ENCODE results near the gene ITPR2.

ITPR2 gene

DNA sequence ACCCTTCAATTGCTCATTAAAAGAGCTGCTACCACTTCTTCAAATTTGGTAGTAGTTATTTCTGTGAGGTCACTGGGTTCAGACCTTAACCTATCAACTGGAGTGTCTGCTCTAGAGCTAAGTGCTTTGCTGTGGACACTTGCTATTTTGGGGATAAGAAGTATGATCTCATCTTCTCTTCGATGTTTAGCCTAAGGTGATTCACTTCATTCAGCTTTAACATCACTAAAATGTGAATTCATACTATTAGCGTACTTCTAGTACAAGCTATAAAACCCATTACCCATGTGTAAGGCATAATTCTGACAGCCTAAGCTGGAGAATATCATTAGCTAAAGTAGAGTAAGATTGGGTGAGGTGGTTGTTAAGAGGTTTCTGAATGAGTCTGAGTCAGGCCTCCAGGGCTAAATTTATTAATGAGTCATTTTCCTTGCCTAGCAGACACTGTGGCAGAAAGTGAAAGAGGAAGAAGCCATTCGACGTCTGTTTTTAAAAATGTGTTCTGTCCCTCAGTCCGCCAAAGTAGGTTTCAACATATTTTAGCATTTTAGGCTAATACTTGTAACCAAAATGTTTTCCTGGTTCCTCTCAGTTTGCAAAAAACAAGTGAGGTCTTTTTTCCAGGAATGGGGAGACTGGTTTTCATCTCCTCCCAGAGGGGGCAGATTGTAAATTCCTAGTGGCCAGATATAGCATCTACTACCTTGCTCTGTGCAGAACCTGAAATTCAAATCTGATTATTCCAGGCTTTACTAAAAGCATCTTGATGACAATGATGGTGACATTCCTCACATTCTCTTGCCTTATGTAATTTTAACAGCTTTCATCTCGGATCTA, 534.0 kb downstream of the ITPR2 start:
- TF ChIP-seq GABPA (IDR thresholded peaks at IDR 0.05; ENCODE audit: low read depth) (0 out of 2 replicates have a peak, but pooled peaks have one; percentile 12), POLR2AphosphoS5 (IDR thresholded peaks at IDR 0.05; ENCODE audit: low read depth) (no peak)
- Histone ChIP-seq H3K27ac (replicated peaks) (peak overlapping the region; percentile 62), H3K4me3 (replicated peaks; ENCODE audit: insufficient read depth, low read length) (no peak overlapping the region), H3K27me3 (ENCODE audit: insufficient read depth, poor library complexity, severe bottlenecking) (no peaks in the 10 kb centered on the region)
- peak; percentile 58 to 86 for DNase-seq (ENCODE audit: low read depth in 1 of 2, low spot score in 1 of 2)

DNA sequence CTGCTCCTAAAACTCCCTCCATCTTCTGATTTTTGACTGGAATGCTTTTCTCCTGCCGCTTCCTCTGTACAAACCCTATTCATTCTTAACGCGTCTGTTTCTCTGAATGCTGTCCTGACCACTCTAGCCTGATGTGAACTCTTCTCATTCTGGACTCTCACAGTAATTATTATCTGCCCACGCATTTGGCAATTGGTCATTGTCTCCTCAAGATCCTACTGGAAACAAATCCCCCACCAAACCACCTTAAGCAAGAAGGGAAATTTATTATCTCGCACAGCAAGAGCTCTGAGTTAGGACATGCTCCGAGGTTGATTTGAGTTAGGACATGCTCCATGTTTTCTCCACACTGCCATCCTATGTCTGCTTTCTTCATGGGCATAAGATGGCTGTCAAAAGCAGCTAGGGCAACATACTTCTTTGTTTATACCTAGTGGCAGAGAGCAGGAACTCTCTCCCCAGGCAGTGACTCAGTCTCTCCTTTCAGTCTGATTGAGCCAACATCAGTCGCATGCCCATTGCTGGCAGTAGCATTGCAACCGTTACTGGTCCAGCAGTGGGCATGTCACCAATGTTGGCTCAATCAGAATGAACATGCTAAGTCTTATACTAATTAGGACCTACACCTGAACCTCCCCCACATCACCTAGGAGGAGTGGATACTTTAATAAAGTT, 535.5 kb downstream of the ITPR2 start:
- H3K4me3 ChIP-seq (replicated peaks; ENCODE audit: insufficient read depth, low read length): no peak overlapping the region
- H3K27me3 ChIP-seq (ENCODE audit: insufficient read depth, poor library complexity, severe bottlenecking): no peaks in the 10 kb centered on the region
- no peak for DNase-seq (ENCODE audit: low read depth in 1 of 2, low spot score in 1 of 2)
- H3K27ac ChIP-seq (replicated peaks): no peak overlapping the region
- no peak for TF ChIP-seq GABPA (IDR thresholded peaks at IDR 0.05; ENCODE audit: low read depth)
- TF ChIP-seq POLR2AphosphoS5 (IDR thresholded peaks at IDR 0.05; ENCODE audit: low read depth): no peak

DNA sequence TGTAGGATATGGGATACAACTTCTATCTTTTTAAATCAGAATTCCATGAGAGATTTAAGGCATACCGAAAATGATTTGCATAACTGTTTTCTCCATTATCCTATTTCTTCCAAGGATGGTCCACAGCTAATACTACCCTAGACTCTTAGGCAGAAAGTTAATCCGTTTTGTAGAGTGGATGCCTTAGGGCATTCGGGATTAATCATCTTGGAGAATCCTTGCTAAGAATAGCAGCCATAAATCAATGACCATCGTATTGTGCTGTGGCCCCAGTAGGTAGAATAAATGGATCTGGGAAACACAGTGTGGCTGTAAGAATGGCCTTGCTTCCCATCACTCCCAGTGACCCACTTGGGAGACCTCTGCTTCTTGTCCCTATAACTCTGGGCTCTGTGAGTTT, 538.0 kb downstream of the ITPR2 start:
- Histone ChIP-seq H3K4me3 (replicated peaks; ENCODE audit: insufficient read depth, low read length) (no peak overlapping the region), H3K27ac (replicated peaks) (no peak overlapping the region), H3K27me3 (ENCODE audit: insufficient read depth, poor library complexity, severe bottlenecking) (no peaks in the 10 kb centered on the region)
- DNase-seq (ENCODE audit: low read depth in 1 of 2, low spot score in 1 of 2): no peak
- TF ChIP-seq, protein P1, sequence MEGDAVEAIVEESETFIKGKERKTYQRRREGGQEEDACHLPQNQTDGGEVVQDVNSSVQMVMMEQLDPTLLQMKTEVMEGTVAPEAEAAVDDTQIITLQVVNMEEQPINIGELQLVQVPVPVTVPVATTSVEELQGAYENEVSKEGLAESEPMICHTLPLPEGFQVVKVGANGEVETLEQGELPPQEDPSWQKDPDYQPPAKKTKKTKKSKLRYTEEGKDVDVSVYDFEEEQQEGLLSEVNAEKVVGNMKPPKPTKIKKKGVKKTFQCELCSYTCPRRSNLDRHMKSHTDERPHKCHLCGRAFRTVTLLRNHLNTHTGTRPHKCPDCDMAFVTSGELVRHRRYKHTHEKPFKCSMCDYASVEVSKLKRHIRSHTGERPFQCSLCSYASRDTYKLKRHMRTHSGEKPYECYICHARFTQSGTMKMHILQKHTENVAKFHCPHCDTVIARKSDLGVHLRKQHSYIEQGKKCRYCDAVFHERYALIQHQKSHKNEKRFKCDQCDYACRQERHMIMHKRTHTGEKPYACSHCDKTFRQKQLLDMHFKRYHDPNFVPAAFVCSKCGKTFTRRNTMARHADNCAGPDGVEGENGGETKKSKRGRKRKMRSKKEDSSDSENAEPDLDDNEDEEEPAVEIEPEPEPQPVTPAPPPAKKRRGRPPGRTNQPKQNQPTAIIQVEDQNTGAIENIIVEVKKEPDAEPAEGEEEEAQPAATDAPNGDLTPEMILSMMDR (IDR thresholded peaks at IDR 0.05; ENCODE audit: insufficient read depth, low read length): no peak
- TF ChIP-seq, protein P2, sequence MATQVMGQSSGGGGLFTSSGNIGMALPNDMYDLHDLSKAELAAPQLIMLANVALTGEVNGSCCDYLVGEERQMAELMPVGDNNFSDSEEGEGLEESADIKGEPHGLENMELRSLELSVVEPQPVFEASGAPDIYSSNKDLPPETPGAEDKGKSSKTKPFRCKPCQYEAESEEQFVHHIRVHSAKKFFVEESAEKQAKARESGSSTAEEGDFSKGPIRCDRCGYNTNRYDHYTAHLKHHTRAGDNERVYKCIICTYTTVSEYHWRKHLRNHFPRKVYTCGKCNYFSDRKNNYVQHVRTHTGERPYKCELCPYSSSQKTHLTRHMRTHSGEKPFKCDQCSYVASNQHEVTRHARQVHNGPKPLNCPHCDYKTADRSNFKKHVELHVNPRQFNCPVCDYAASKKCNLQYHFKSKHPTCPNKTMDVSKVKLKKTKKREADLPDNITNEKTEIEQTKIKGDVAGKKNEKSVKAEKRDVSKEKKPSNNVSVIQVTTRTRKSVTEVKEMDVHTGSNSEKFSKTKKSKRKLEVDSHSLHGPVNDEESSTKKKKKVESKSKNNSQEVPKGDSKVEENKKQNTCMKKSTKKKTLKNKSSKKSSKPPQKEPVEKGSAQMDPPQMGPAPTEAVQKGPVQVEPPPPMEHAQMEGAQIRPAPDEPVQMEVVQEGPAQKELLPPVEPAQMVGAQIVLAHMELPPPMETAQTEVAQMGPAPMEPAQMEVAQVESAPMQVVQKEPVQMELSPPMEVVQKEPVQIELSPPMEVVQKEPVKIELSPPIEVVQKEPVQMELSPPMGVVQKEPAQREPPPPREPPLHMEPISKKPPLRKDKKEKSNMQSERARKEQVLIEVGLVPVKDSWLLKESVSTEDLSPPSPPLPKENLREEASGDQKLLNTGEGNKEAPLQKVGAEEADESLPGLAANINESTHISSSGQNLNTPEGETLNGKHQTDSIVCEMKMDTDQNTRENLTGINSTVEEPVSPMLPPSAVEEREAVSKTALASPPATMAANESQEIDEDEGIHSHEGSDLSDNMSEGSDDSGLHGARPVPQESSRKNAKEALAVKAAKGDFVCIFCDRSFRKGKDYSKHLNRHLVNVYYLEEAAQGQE (IDR thresholded peaks at IDR 0.05; ENCODE audit: insufficient replicate concordance, low read depth): no peak
- no peak for TF ChIP-seq POLR2AphosphoS5 (IDR thresholded peaks at IDR 0.05; ENCODE audit: low read depth)
- TF ChIP-seq SPI1 (IDR thresholded peaks at IDR 0.05; ENCODE audit: borderline replicate concordance, low read depth): no peak
- TF ChIP-seq GABPA (IDR thresholded peaks at IDR 0.05; ENCODE audit: low read depth): no peak

DNA sequence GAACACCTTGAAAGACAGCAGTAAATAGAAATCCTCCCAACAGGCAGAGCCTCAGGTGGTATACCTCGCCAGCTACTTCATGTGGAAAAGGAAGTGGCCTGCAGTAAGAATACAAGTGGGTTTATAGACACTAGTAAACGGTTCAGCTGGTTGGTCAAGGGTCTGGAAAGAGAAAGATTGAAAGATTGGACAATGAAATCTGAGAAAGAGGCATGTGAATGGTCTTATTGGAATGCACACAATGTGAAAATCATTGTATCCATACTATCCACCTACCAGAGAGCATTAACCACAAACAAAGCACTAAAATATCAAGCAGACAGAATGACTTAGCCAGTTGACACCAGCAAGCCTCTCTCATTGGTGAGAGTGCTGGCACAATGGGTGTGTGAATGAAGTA, 539.4 kb downstream of the ITPR2 start:
- TF ChIP-seq GABPA (IDR thresholded peaks at IDR 0.05; ENCODE audit: low read depth) (no peak), SPI1 (IDR thresholded peaks at IDR 0.05; ENCODE audit: borderline replicate concordance, low read depth) (no peak), POLR2AphosphoS5 (IDR thresholded peaks at IDR 0.05; ENCODE audit: low read depth) (no peak)
- TF ChIP-seq, protein P1 (IDR thresholded peaks at IDR 0.05; ENCODE audit: insufficient read depth, low read length): no peak
- TF ChIP-seq, protein P2 (IDR thresholded peaks at IDR 0.05; ENCODE audit: insufficient replicate concordance, low read depth): no peak
- no peaks in the 10 kb centered on the region for H3K27me3 ChIP-seq (ENCODE audit: insufficient read depth, poor library complexity, severe bottlenecking)
- no peak overlapping the region for H3K4me3 ChIP-seq (replicated peaks; ENCODE audit: insufficient read depth, low read length)
- DNase-seq (ENCODE audit: low read depth in 1 of 2, low spot score in 1 of 2): no peak
- H3K27ac ChIP-seq (replicated peaks): no peak overlapping the region

Data from HL-60 (cell line).